ENCODE data around the gene CABP5. TPM values are rescaled to one million over a fixed set of nuclear protein-coding genes. Genes with fewer than 3 reads are reported as not detected.

The CABP5 gene
- total RNA-seq, 1 experiment from 2014 or later, result not detected

- POLR2A ChIA-PET, result no interaction called here
- BruUV-seq (replicated peaks), result no TSS peak
- no peak overlapping the region for H3K4me3 Mint-ChIP-seq (ENCODE audit: unreplicated experiment)
Observed at GRCh38 chr19:48060381-48060780, 16.5 kb upstream of the CABP5 start.

GRCh38 chr19:48059331-48059730, 15.5 kb upstream of the CABP5 start:
- no peaks in the 10 kb centered on the region for H3K9me3 Mint-ChIP-seq (ENCODE audit: unreplicated experiment)
- DNase-seq, result no peak
- POLR2A ChIA-PET, result no interaction called here
- no peaks in the 10 kb centered on the region for H3K4me1 ChIP-seq
- no peak for TF ChIP-seq CTCF (IDR thresholded peaks at IDR 0.05; ENCODE audit: insufficient read depth in 1 of 2, low read depth in 1 of 2, low read length in 1 of 2, severe bottlenecking in 1 of 2, unreplicated experiment in 1 of 2)
- no peaks in the 10 kb centered on the region for H3K36me3 Mint-ChIP-seq (ENCODE audit: insufficient read depth, unreplicated experiment)
- no peak overlapping the region for H3K4me3 ChIP-seq (ENCODE audit: low read depth, low read length)
- BruUV-seq (replicated peaks), result no TSS peak
- H3K27me3 Mint-ChIP-seq (ENCODE audit: insufficient read depth, unreplicated experiment), result peaks cover 8% of the 10 kb centered on the region
- H3K27ac Mint-ChIP-seq (ENCODE audit: unreplicated experiment), result no peak overlapping the region
- CTCF ChIA-PET, result interaction anchor here (0.7 kb wide), 1 partner anchor 94 kb away, joined by 5 read pairs; no protein-coding TSS in a partner anchor
- no peaks in the 10 kb centered on the region for H3K27me3 ChIP-seq (replicated peaks; ENCODE audit: control insufficient read depth, insufficient read depth, low read length)
- no peaks in the 10 kb centered on the region for H3K9me3 ChIP-seq
- H3K4me3 Mint-ChIP-seq (ENCODE audit: unreplicated experiment), result no peak overlapping the region
- no peaks in the 10 kb centered on the region for H3K36me3 ChIP-seq (ENCODE audit: control insufficient read depth, insufficient read depth, low read length)
- intact Hi-C loops (cut with micrococcal nuclease; ENCODE audit: unreplicated experiment), result no loop called here
- H3K4me1 Mint-ChIP-seq (ENCODE audit: low read depth, unreplicated experiment), result no peaks in the 10 kb centered on the region

More at GRCh38 chr19:48060381-48060780, 16.5 kb upstream of the CABP5 start:
- Histone ChIP-seq H3K4me1 (no peaks in the 10 kb centered on the region), H3K9me3 (no peaks in the 10 kb centered on the region), H3K27me3 (replicated peaks; ENCODE audit: control insufficient read depth, insufficient read depth, low read length) (no peaks in the 10 kb centered on the region), H3K36me3 (ENCODE audit: control insufficient read depth, insufficient read depth, low read length) (no peaks in the 10 kb centered on the region), H3K4me3 (ENCODE audit: low read depth, low read length) (no peak overlapping the region)
- intact Hi-C loops (cut with micrococcal nuclease; ENCODE audit: unreplicated experiment), result no loop called here
- H3K36me3 Mint-ChIP-seq (ENCODE audit: insufficient read depth, unreplicated experiment), result no peaks in the 10 kb centered on the region
- H3K27ac Mint-ChIP-seq (ENCODE audit: unreplicated experiment), result no peak overlapping the region
- no peak for DNase-seq
- no peaks in the 10 kb centered on the region for H3K9me3 Mint-ChIP-seq (ENCODE audit: unreplicated experiment)
- H3K4me1 Mint-ChIP-seq (ENCODE audit: low read depth, unreplicated experiment), result no peaks in the 10 kb centered on the region
- H3K27me3 Mint-ChIP-seq (ENCODE audit: insufficient read depth, unreplicated experiment), result peaks cover 4% of the 10 kb centered on the region
- CTCF ChIA-PET, result no interaction called here
- no peak for TF ChIP-seq CTCF (IDR thresholded peaks at IDR 0.05; ENCODE audit: insufficient read depth in 1 of 2, low read depth in 1 of 2, low read length in 1 of 2, severe bottlenecking in 1 of 2, unreplicated experiment in 1 of 2)

GRCh38 chr19:48053856-48054255, 10.0 kb upstream of the CABP5 start:
- Histone ChIP-seq H3K36me3 (ENCODE audit: control insufficient read depth, insufficient read depth, low read length) (no peaks in the 10 kb centered on the region), H3K27me3 (replicated peaks; ENCODE audit: control insufficient read depth, insufficient read depth, low read length) (no peaks in the 10 kb centered on the region), H3K4me3 (ENCODE audit: low read depth, low read length) (no peak overlapping the region), H3K9me3 (peaks cover 7% of the 10 kb centered on the region; the same call in 1 of the 2 replicates), H3K4me1 (no peaks in the 10 kb centered on the region)
- Mint-ChIP-seq H3K4me3 (ENCODE audit: unreplicated experiment) (no peak overlapping the region), H3K27ac (ENCODE audit: unreplicated experiment) (no peak overlapping the region), H3K4me1 (ENCODE audit: low read depth, unreplicated experiment) (no peaks in the 10 kb centered on the region), H3K9me3 (ENCODE audit: unreplicated experiment) (peaks cover 10% of the 10 kb centered on the region), H3K36me3 (ENCODE audit: insufficient read depth, unreplicated experiment) (no peaks in the 10 kb centered on the region), H3K27me3 (ENCODE audit: insufficient read depth, unreplicated experiment) (peaks cover 14% of the 10 kb centered on the region)
- no TSS peak for BruUV-seq (replicated peaks)
- intact Hi-C loops (cut with micrococcal nuclease; ENCODE audit: unreplicated experiment), result no loop called here
- no peak for TF ChIP-seq CTCF (IDR thresholded peaks at IDR 0.05; ENCODE audit: insufficient read depth in 1 of 2, low read depth in 1 of 2, low read length in 1 of 2, severe bottlenecking in 1 of 2, unreplicated experiment in 1 of 2)
- ChIA-PET POLR2A (no interaction called here), CTCF (no interaction called here)
- DNase-seq, result no peak

All from Caco-2 (cell line).